ENCODE results near the gene ZDHHC1. TPM values are rescaled to one million over a fixed set of nuclear protein-coding genes. Genes with fewer than 3 reads are reported as not detected.

Gene ZDHHC1
- total RNA-seq, 1 donor from 2014 or later, result 2.9 TPM

GRCh38 chr16:67413978-67414911 is 2.0 kb downstream of the ZDHHC1 start:
- H3K27ac ChIP-seq (replicated peaks), result peak overlapping the region; percentile 45
- no peaks in the 10 kb centered on the region for H3K27me3 ChIP-seq (ENCODE audit: low read depth)
- DNase-seq, result no peak
- H3K36me3 ChIP-seq, result no peaks in the 10 kb centered on the region
- TF ChIP-seq CTCF (IDR thresholded peaks at IDR 0.05; ENCODE audit: borderline replicate concordance), result no peak
- intact Hi-C loops (cut with micrococcal nuclease), result no loop called here
- H3K4me1 ChIP-seq, result peaks cover 36% of the 10 kb centered on the region
- H3K4me3 ChIP-seq, result no peak overlapping the region
- H3K9me3 ChIP-seq (replicated peaks), result no peaks in the 10 kb centered on the region

- Histone ChIP-seq H3K36me3 (no peaks in the 10 kb centered on the region), H3K27me3 (ENCODE audit: low read depth) (no peaks in the 10 kb centered on the region), H3K27ac (replicated peaks) (no peak overlapping the region), H3K4me3 (no peak overlapping the region), H3K9me3 (replicated peaks) (no peaks in the 10 kb centered on the region), H3K4me1 (peaks cover 40% of the 10 kb centered on the region)
- no peak for DNase-seq
- intact Hi-C loops (cut with micrococcal nuclease), result no loop called here
- TF ChIP-seq CTCF (IDR thresholded peaks at IDR 0.05; ENCODE audit: borderline replicate concordance), result no peak
Observed at GRCh38 chr16:67412294-67412693, 4.0 kb downstream of the ZDHHC1 start.

DNA sequence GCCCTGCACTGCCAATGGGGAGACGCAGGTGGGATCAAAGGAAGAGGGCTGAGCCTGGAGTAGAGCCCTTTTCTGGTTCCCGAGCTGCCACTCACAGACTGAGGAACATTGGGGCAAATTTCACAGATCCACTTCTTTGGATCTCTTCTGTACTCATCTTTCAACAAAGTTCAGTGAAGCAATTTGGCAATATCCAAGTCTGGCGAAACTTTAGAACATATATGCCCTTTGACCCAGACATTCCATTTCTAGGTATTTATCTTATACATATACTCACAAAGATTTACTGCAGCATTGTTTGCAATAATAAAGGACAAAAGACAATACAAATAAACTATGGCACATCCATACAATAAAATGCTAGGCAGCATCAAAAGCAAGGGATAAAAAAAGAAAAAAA is 4.9 kb downstream of the ZDHHC1 start:
- Histone ChIP-seq H3K27ac (replicated peaks) (no peak overlapping the region), H3K27me3 (ENCODE audit: low read depth) (no peaks in the 10 kb centered on the region), H3K36me3 (no peaks in the 10 kb centered on the region), H3K9me3 (replicated peaks) (no peaks in the 10 kb centered on the region), H3K4me1 (peaks cover 42% of the 10 kb centered on the region), H3K4me3 (no peak overlapping the region)
- TF ChIP-seq CTCF (IDR thresholded peaks at IDR 0.05; ENCODE audit: borderline replicate concordance), result no peak
- intact Hi-C loops (cut with micrococcal nuclease), result no loop called here
- no peak for DNase-seq

GRCh38 chr16:67409631-67410030 is 6.6 kb downstream of the ZDHHC1 start:
- Histone ChIP-seq H3K27ac (replicated peaks) (no peak overlapping the region), H3K4me3 (no peak overlapping the region), H3K9me3 (replicated peaks) (no peaks in the 10 kb centered on the region), H3K4me1 (peaks cover 41% of the 10 kb centered on the region), H3K27me3 (ENCODE audit: low read depth) (no peaks in the 10 kb centered on the region), H3K36me3 (no peaks in the 10 kb centered on the region)
- no peak for DNase-seq
- no peak for TF ChIP-seq CTCF (IDR thresholded peaks at IDR 0.05; ENCODE audit: borderline replicate concordance)
- intact Hi-C loops (cut with micrococcal nuclease), result no loop called here

DNA sequence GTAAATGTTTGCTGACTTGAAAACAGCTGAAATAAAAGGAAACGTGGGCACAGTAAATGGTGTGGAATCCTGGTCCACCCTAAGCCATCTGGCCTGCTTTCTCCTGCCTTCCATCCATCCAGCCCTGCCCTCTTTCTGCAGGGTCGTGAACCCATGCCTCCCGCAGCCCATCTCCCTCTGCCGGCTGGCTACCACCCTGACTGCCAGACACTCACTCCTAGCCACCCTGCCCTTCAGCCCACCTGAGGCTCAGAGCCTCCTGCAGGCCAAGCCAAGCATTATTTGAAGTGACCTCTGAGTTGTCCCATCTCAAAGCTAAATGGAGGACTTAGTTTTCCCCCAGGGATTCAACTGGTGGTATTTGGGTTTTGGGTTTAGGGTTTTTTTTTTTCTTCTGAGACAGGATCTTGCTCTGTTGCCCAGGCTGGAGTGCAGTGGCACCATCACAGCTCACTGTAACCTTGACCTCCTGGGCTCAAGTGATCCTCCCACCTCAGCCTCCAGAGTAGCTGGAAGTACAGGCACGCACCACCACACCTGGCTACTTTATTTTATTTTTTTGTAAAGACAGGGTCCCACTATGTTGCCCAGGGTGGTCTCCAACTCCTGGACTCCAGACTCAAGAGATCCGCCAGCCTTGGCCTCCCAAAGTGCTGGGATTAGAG is 8.4 kb downstream of the ZDHHC1 start:
- Histone ChIP-seq H3K36me3 (no peaks in the 10 kb centered on the region), H3K4me3 (no peak overlapping the region), H3K27me3 (ENCODE audit: low read depth) (no peaks in the 10 kb centered on the region), H3K27ac (replicated peaks) (no peak overlapping the region), H3K4me1 (peaks cover 42% of the 10 kb centered on the region), H3K9me3 (replicated peaks) (no peaks in the 10 kb centered on the region)
- intact Hi-C loops (cut with micrococcal nuclease), result no loop called here
- TF ChIP-seq CTCF (IDR thresholded peaks at IDR 0.05; ENCODE audit: borderline replicate concordance), result no peak
- no peak for DNase-seq
